OCI-LY1 (cell line): ENCODE results near the gene BAD.

Experiments used
- H2AFZ ChIP-seq: fragments of 200-600 bp; sonication (generic), shearing (Covaris generic); 2 replicates; pipeline ENCODE4 v1.6.0; 2014; ENCODE audit warnings: antibody characterized with exemption, mild to moderate bottlenecking, low read length
- H3F3A ChIP-seq: fragments of 200-600 bp; sonication (generic), shearing (Covaris generic); 2 replicates; pipeline ENCODE4 v1.6.0; 2014; ENCODE audit warnings: mild to moderate bottlenecking, antibody characterized with exemption, low read length, moderate library complexity; ENCODE audit not compliant: insufficient read depth
- H3K27ac ChIP-seq: fragments of 200-600 bp; sonication (generic); 2 replicates; pipeline ENCODE4 v1.5.1; 2014; ENCODE audit warnings: low read length, mixed run types, mild to moderate bottlenecking, low read depth; ENCODE audit not compliant: poor library complexity, severe bottlenecking
- H3K27me3 ChIP-seq: fragments of 200-600 bp; sonication (generic); 2 replicates; pipeline ENCODE4 v1.6.0; 2014; ENCODE audit warnings: antibody characterized with exemption, mild to moderate bottlenecking, low read length, moderate library complexity; ENCODE audit not compliant: insufficient read depth
- H3K36me3 ChIP-seq: fragments of 200-600 bp; sonication (generic); 2 replicates; pipeline ENCODE4 v1.6.1; 2014; ENCODE audit warnings: mild to moderate bottlenecking, antibody characterized with exemption, low read length, moderate library complexity, mixed read lengths; ENCODE audit not compliant: insufficient read depth
- H3K4me1 ChIP-seq: fragments of 200-600 bp; sonication (generic); 2 replicates; pipeline ENCODE4 v1.5.1; 2014; ENCODE audit warnings: mild to moderate bottlenecking, low read length, moderate library complexity; ENCODE audit not compliant: insufficient read depth, severe bottlenecking
- H3K4me2 ChIP-seq: fragments of 200-600 bp; sonication (generic), shearing (Covaris generic); 2 replicates; pipeline ENCODE4 v1.6.1; 2014; ENCODE audit warnings: low read length
- H3K4me3 ChIP-seq: fragments of 200-600 bp; sonication (generic); 2 replicates; pipeline ENCODE4 v1.5.1; 2014; ENCODE audit warnings: low read length, low read depth, mild to moderate bottlenecking, mixed read lengths; ENCODE audit not compliant: poor library complexity, severe bottlenecking
- H3K79me2 ChIP-seq: fragments of 200-600 bp; shearing (Covaris generic); 2 replicates; pipeline ENCODE4 v1.6.1; 2016; ENCODE audit warnings: mixed run types, low read length, mixed read lengths; ENCODE audit not compliant: insufficient read depth
- H3K9ac ChIP-seq: fragments of 200-600 bp; sonication (generic), shearing (Covaris generic); 2 replicates; pipeline ENCODE4 v1.6.1; 2014; ENCODE audit warnings: mild to moderate bottlenecking, low read length, mixed read lengths
- H3K9me2 ChIP-seq: fragments of 200-600 bp; sonication (generic), shearing (Covaris generic); 2 replicates; pipeline ENCODE4 v1.6.1; 2014; ENCODE audit warnings: low read depth, mild to moderate bottlenecking, low read length, mixed read lengths
- H3K9me3 ChIP-seq: fragments of 200-600 bp; shearing (Covaris generic); 2 replicates; pipeline ENCODE4 v1.6.1; 2014; ENCODE audit warnings: low read length, mixed read lengths
- H4K20me1 ChIP-seq: fragments of 200-600 bp; sonication (generic), shearing (Covaris generic); 2 replicates; pipeline ENCODE4 v1.6.0; 2016; ENCODE audit warnings: mild to moderate bottlenecking, low read length; ENCODE audit not compliant: insufficient read depth
- EZH2 ChIP-seq: fragments of 200-600 bp; sonication (generic), shearing (Covaris generic); IDR thresholded peaks from 2 replicates; pipeline ENCODE4 v1.8.0; 2017; ENCODE audit warnings: borderline replicate concordance, mixed run types, mild to moderate bottlenecking, antibody characterized with exemption, low read length, moderate library complexity, mixed read lengths
- TF ChIP-seq, protein P1 (sequence below): fragments of 200-600 bp; sonication (generic), shearing (Covaris generic); IDR thresholded peaks from 2 replicates; pipeline ENCODE4 v1.5.1; 2017; ENCODE audit warnings: mild to moderate bottlenecking, antibody characterized with exemption, low read length, moderate library complexity, mixed read lengths

The BAD gene

DNA sequence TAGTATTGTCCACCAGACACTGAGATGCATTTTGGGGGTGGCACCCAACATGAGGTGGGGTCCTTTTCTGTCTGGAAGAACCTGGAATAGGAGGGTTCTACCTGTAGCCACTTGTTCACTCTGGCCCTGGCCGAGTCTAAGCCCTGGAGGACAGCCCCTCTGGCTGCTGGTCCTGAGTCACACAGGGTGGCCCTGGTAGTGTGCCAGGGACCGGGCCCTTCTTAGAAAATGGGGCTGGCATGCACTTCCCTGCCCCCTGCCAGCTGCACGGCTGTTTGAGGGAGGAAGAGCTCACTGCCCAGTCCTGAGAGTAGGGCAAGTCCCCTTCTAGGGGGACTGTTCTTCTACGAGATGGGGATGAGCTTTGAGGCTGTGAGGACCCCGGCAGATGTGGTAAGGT lies 31.0 kb downstream of the BAD start:
- no peaks in the 10 kb centered on the region for H4K20me1 ChIP-seq
- no peak for TF ChIP-seq EZH2
- TF ChIP-seq, protein P1, sequence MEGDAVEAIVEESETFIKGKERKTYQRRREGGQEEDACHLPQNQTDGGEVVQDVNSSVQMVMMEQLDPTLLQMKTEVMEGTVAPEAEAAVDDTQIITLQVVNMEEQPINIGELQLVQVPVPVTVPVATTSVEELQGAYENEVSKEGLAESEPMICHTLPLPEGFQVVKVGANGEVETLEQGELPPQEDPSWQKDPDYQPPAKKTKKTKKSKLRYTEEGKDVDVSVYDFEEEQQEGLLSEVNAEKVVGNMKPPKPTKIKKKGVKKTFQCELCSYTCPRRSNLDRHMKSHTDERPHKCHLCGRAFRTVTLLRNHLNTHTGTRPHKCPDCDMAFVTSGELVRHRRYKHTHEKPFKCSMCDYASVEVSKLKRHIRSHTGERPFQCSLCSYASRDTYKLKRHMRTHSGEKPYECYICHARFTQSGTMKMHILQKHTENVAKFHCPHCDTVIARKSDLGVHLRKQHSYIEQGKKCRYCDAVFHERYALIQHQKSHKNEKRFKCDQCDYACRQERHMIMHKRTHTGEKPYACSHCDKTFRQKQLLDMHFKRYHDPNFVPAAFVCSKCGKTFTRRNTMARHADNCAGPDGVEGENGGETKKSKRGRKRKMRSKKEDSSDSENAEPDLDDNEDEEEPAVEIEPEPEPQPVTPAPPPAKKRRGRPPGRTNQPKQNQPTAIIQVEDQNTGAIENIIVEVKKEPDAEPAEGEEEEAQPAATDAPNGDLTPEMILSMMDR: no peak
- H3K36me3 ChIP-seq: peaks cover 12% of the 10 kb centered on the region; the same call in 1 of the 2 replicates
- no peaks in the 10 kb centered on the region for H3F3A ChIP-seq
- no peak overlapping the region for H2AFZ ChIP-seq
- H3K4me3 ChIP-seq: no peak overlapping the region
- no peaks in the 10 kb centered on the region for H3K9me2 ChIP-seq
- no peaks in the 10 kb centered on the region for H3K9me3 ChIP-seq
- H3K4me2 ChIP-seq: no peak overlapping the region
- H3K4me1 ChIP-seq: peaks cover 22% of the 10 kb centered on the region
- no peaks in the 10 kb centered on the region for H3K79me2 ChIP-seq
- no peaks in the 10 kb centered on the region for H3K27me3 ChIP-seq
- H3K9ac ChIP-seq: no peak overlapping the region
- H3K27ac ChIP-seq: no peak overlapping the region

DNA sequence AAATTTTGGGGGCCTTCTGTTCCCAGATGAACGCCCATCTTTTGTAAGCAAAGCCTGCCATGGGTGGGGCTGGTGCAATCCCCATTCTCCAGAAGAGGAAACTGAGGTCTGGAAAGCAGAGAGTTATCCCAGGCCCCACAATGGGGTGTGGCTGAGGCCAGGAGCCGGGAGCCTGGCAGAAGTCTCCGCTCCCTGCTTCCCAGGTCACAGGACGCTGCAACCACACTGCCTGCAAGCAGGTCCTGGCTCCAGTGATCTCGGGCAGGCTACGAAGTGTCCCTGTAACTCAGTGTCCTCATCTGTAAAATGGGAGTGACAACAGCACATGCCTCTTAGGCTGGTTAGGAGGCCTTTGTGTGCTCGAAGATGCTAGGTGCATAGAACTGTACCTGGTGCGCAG lies 31.4 kb downstream of the BAD start:
- no peaks in the 10 kb centered on the region for H3K9me2 ChIP-seq
- H3K27me3 ChIP-seq: no peaks in the 10 kb centered on the region
- H3K4me2 ChIP-seq: peak overlapping the region; percentile 91; the same call in 1 of the 2 replicates
- no peaks in the 10 kb centered on the region for H3K9me3 ChIP-seq
- no peak overlapping the region for H3K4me3 ChIP-seq
- H3F3A ChIP-seq: no peaks in the 10 kb centered on the region
- no peak overlapping the region for H2AFZ ChIP-seq
- no peak overlapping the region for H3K27ac ChIP-seq
- H3K4me1 ChIP-seq: peaks cover 25% of the 10 kb centered on the region
- no peak overlapping the region for H3K9ac ChIP-seq
- H3K79me2 ChIP-seq: no peaks in the 10 kb centered on the region
- peaks cover 7% of the 10 kb centered on the region; the same call in 1 of the 2 replicates for H3K36me3 ChIP-seq
- H4K20me1 ChIP-seq: no peaks in the 10 kb centered on the region
- TF ChIP-seq, protein P1: no peak
- no peak for TF ChIP-seq EZH2

DNA sequence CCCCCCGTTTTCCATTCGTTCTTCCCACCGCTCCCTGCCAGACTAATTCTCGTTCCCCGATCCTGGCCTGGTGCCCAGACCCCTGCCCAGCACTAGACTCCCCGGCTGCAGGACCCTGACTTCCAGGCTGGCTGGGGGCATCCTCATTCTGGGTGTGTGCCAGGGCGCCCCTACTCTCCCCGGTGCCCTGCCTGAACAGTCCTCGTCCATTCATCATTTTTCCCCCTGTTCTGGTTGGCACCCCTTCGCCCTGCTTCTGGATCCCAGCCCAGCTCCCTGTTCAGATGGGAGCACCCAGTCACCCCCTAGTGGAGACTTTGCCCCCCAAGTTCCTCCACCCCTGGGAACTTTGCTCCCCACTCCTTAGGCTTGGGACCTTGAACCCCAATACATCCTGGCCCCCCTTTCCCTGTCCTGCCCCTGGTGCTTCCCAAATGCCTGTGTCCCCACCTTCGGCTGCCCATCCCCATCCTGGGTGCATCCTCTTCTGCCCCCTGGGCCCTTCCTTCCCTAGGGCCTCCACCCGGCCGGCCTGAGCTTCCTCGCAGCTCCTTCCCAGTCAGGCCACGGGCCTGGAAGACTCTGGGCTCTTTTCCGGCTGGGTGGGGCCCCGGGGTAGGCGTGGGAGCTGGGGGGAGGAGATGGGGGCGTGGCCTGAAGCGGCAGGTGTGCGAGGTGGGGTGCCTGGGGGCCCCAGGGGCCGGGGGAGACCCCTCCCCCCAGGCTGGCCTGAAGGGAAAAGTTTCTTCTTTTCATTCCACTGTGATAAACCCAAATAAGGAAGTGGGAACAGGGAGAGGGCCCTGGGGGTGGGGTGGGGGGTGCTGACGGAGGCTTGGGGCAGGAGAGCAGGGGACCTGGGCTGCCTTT lies 32.2 kb downstream of the BAD start:
- Histone ChIP-seq H4K20me1 (no peaks in the 10 kb centered on the region), H3K4me2 (peak overlapping the region; percentile 91), H3K9me2 (no peaks in the 10 kb centered on the region), H3K27me3 (no peaks in the 10 kb centered on the region), H3K27ac (no peak overlapping the region), H3F3A (0 out of 2 replicates have a peak, but pooled peaks cover 3% of the 10 kb centered on the region), H3K79me2 (no peaks in the 10 kb centered on the region), H3K9me3 (no peaks in the 10 kb centered on the region), H3K4me3 (peak overlapping the region; percentile 71), H3K36me3 (0 out of 2 replicates have a peak, but pooled peaks cover 7% of the 10 kb centered on the region), H2AFZ (no peak overlapping the region), H3K4me1 (peaks cover 33% of the 10 kb centered on the region), H3K9ac (peak overlapping the region; percentile 79)
- no peak for TF ChIP-seq EZH2
- TF ChIP-seq, protein P1: peak; percentile 50
